ENCODE data around the gene MYH11.

Gene MYH11

GRCh38 chr16:15856901-15857698, at the start of gene MYH11:
Gene MYH11, minus strand, starts transcription at chr16:15857028. Its CDS starts 18,776 bp downstream, at chr16:15838252.
- DNase-seq, result no peak

DNA sequence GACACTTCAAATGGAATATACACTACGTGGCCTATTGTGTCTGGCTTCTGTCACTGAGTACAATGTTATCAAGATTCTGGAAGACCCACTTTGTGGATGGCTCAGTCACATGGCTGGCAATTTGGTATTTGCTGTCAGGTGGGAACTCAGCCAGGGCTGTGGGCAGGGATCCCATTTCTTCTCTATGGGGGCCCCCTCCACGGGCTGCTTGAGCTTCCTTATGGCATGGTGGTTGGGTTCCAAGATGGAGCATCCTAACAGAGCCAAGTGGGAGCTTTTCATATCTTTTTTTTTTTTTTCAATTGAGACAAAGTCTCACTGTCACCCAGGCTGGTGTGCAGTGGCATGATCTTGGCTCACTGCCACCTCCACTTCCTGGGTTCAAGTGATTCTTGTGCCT, 49.6 kb upstream of the MYH11 start:
- DNase-seq, result no peak

- no peak for DNase-seq
Measured at GRCh38 chr16:15903960-15904359, 47.1 kb upstream of the MYH11 start.

- DNase-seq, result no peak
Measured at GRCh38 chr16:15900901-15901500, 44.2 kb upstream of the MYH11 start.

DNA sequence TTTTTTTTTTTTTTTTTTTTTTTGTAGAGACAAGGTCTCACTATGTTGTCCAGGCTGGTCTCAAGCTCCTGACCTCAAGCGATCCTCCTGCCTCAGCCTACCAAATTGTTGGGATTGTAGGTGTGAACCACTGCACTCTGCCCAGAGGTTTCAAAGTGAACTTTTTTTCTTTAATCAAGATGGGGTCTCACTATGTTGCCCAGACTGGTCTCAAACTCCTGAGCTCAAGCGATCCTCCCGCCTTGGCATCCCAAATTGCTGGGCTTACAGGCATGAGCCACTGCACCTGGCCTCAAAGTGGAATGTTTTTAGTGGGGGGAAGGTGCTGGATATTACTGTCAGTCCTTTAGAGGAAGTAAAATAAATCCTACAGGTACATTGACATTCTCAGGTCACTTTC, 43.5 kb upstream of the MYH11 start:
- DNase-seq, result no peak

- DNase-seq, result no peak
Measured at GRCh38 chr16:15899538-15900100, 42.8 kb upstream of the MYH11 start.

GRCh38 chr16:15898654-15899053, 41.8 kb upstream of the MYH11 start:
- DNase-seq, result no peak

DNA sequence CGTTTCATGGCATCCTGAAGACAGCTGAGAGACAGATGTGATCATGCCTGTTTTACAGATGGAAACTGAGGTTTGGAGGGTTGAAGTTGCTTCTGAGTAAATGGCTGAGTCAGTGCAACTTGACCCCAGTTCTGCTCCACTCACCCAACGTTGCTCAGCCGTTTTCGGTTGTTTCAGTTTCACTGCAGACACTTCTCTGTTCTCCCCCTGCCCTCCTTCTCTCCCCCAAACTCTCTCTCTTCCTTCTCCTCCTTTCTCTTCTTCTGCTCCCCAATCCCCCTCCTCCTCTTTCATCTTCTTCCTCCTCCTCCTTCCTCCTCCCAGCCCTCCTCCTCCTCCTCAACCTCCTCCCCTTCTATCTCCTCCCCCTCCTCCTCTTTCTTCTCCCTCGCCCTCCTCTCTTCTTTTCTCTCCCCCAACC, 41.0 kb upstream of the MYH11 start:
- DNase-seq, result no peak

- DNase-seq, result no peak
Measured at GRCh38 chr16:15897121-15897780, 40.4 kb upstream of the MYH11 start.

DNA sequence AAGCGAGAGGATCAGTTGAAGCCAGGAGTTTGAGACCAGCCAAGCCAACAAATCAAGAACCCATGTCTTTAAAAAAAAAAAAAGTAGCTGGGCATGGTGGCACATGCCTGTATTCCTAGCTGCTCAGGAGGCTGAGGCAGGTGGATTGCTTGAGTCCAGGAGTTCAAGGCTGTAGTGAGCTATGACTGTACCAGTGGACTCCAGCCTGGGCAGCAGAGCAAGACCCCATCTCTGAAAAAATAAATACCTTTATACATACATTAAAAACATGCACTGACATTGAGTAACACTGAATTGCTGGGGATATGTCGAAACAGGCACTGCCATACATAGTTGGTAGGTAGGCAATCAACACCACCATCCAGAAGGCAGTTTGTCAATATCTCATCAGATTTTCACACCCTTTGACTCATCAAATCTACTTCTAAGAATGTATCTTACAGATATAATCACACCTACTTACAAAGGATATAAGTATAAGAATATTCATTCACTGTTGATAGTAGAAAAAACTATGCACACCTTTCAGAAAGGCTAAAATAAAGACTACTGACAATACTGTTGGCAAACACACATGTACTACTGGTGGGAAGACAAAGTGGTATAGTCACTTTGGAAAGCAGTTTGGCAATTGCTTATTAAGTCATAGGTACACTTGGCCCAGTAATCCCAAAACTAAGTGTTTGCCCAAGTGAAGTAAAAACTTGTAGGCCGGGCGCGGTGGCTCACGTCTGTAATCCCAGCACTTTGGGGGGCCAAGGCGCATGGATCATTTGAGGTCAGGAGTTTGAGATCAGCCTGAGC, 37.9 kb upstream of the MYH11 start:
- no peak for DNase-seq

DNA sequence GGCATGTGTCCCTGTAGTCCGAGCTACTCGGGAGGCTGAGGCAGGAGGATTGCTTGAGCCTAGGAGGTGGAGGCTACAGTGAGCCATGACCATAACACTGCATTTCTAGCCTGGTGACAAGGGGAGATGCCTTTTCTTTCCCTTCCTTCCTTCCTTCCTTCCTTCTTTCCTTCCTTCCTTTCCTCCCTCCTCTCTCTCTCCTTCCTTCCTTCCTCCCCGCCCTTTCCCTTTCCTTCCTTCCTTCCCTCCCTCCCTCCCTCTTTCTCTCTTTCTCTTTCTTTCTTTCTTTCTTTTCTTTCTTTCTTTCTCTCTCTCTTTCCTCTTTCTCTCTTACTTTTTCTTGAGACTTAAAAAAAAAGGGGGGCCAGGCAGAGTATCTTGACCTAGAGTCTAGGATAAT, 34.7 kb upstream of the MYH11 start:
- DNase-seq, result no peak

DNA sequence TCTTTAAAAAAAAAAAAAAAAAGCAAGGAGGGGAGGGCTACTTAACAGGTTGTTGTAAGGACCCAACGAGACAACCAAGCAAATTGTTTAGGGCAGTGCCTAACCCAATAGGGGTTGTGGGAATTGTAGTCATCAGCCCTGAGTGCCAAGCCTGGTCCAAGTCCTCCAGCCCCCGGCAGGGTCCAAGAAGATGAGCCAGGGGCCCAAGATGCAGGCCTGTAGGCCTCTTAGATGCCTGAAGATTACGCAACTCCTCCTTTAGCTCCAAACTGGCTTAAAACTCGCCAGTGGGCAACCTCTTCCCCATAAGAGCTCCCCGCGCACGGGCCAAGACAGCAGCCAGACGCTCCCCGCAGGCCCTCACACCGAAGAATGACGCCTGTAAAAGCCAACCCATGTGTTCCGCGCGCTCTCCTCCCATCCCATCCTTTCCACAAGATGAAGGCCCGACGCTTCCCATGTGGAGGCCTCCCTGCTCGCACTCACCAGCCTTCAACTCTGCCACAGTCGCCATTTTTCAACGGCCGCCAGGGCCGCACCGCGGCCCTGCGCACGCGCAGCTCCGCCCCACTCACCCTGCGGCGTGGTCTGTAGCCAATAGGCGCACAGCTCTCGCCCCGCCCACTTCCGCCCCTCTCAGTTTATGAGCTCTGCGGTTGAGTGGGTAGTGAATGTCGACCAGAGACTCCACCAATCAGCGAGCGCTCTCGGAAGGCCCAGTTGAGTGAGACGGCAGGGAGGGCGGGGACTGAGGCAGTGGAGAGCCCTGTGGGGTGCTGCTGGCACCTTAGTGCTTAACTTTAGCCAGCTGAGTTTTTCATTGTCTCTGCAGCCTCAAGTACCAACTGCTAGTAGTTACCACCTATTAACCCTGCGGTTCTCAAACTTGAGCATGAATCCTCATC, 31.5 kb upstream of the MYH11 start, which contains the start of gene CEP20:
CEP20 (minus strand) TSS at position 532 of the 905 bp plus-strand sequence; CDS start at position 514, 18 bp downstream.
- DNase-seq, result peak; percentile 92

- no peak for DNase-seq
Measured at GRCh38 chr16:15887283-15887682, 30.5 kb upstream of the MYH11 start.

- DNase-seq, result no peak
Measured at GRCh38 chr16:15886078-15886477, 29.2 kb upstream of the MYH11 start.

- DNase-seq, result no peak
Measured at GRCh38 chr16:15885560-15886001, 28.8 kb upstream of the MYH11 start.

GRCh38 chr16:15882563-15882962, 25.7 kb upstream of the MYH11 start:
- DNase-seq, result no peak

- DNase-seq, result no peak
Measured at GRCh38 chr16:15881794-15882379, 25.1 kb upstream of the MYH11 start.

DNA sequence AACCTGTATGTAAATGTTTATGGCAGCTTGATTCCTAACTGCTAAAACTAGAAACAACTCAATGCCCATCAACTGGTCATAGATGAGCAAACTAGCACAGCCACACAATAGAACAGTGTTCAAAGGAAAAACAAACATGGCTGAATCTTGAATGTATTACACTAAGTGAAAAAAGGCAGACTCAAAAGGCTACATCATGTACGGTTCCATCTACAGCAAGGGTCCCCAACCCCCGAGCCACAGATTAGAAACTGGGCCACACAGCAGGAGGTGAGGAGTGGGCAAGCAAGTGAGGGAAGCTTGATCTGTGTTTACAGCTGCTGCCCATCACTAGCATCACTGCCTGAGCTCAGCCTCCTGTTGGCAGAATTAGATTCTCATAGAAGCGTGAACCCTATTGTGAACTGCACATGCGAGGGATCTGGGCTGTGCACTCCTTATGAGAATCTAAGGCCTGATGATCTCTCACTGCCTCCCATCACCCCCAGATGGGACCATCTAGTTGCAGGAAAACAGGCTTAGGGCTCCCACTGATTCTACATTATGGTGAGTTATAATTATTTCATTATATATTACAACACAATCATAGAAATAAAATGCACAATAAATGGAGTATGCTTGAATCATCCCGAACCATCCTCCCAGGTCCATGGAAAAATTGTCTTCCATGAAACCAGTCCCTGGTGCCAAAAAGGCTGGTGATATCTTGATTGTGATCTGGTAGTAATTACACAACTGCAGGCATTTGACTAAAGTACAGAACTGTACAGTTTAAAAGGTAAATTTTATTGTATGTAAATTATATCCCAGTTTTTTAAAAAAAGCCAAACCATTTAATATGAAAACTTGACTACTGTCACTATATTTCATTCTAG, 23.8 kb upstream of the MYH11 start:
- no peak for DNase-seq

- DNase-seq, result peak; percentile 22
Measured at GRCh38 chr16:15879255-15879811, 22.5 kb upstream of the MYH11 start.

- DNase-seq, result no peak
Measured at GRCh38 chr16:15876503-15876902, 19.7 kb upstream of the MYH11 start.

Data from NCI-H2029 treated with DMSO at 0.1 percent for 48 hours (cell line).